Ureter (tissue), 1 donor: ENCODE data around the gene TRAPPC2L. TPM values are rescaled to one million over a fixed set of nuclear protein-coding genes. Genes with fewer than 3 reads are reported as not detected.

Source experiments
- DNase-seq: peaks from one replicate; pipeline ENCODE4 v3.0.0-alpha.2; 2020; ENCODE audit warnings: low spot score
- total RNA-seq: library from RNA; stranded (reverse); gene quantifications from one replicate; pipeline ENCODE4 v1.2.4, GENCODE V29; 2023
- donor health status: DM: yes; HTN: yes; CAD: no.

Gene TRAPPC2L
- total RNA-seq, 1 donor from 2014 or later, result 55.3 TPM

GRCh38 chr16:88859381-88860091 is 2.6 kb downstream of the TRAPPC2L start:
- no peak for DNase-seq

GRCh38 chr16:88861359-88861758 is 4.4 kb downstream of the TRAPPC2L start:
- DNase-seq, result no peak

- no peak for DNase-seq
These were observed 6.0 kb downstream of the TRAPPC2L start for GRCh38 chr16:88862968-88863367.

DNA sequence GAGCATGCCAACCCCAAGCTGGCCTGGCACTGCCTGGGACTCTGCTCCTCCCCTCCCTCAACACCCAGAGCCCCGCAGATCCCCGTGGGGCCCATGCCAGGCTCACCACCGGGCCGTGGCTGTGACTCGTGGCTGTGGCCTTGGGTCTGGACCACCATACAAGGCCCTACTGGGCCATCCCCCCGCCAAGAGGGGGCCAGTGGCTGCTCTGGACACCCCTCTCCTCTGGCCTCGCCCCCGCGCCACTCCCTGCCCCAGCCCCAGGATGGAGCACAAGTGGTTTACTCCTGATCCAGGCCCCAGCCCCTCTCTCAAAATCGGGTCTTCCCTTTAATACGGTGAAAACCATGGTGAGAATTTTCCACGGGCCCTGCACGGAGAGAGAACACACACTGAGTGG is 6.5 kb downstream of the TRAPPC2L start:
- DNase-seq, result no peak

DNA sequence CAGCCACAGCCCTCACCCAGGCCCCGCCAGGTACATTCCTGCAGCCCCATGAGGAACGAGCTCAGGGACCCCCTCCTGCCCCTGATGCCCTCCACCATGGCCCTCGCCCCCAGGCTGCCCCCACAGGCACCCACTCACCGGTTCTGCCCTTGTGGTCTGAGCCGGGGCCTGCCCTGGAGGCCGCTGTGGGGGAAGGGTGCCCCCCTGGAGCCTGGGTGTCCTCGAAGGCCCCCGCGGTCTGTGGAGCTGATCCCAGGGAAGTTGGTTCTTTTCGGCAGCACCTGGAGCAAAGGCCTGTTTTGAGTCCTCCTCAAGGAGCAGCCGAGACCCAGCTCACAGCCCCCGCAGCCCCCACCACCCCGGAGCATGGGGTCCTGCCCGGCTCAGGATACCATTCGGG is 7.2 kb downstream of the TRAPPC2L start:
- DNase-seq, result no peak

DNA sequence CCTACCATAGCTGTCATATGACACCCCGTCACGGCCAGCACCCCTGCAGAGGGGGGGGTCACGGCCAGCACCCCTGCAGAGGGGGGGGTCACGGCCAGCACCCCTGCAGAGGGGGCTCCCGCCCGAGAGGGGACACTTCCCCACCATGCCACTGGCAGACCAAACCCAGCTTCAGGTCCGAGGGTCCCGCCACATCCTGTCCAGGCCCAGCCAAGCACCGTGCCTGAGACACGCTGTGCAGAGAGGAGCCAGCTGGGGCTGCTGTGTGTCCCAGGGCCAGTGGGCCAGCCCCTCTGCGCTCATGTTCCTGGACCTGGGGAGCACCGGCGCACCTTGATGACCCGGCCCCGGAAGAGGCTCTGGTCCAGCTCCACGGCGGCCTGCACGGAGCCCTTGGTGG is 7.6 kb downstream of the TRAPPC2L start:
- no peak for DNase-seq

DNA sequence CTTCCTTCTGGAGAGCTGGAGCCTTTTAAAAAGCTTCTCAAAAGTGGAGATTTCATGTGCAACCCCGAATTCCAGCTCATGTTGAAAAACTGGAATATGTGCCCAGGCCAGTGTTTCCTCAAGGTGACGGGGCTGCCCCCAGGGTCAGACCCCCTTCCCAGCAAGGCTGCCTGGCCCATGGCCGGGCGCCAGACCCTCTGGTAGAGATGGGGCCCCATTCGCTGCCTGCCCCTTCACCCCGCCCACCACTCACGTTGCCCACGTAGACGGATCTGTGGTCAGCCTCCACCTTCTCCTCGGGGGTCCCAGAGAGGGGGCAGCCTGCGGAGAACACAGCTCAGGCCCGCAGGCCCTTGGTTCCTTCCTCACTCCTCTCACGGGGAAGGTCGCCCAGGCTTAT is 8.4 kb downstream of the TRAPPC2L start:
- DNase-seq, result no peak

DNA sequence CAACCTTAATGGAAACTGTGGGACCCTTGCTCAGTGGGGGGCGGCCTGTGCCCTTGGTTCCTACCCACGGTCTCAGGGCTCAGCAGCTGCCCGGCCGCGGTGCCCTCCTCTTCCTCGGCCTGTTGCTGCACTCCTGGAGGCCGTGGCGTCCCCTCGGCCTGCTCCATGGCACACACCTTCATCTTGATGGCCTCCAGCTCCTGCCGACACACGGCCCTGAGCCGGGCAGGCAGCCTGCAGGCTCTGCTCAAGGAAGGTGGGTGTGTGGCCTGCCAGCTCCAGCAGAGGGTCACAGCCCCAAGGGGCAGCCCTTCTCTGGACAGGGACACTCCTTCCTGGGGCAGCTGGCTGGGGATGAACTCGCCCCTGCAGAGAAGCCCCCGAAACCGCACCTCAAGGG is 8.8 kb downstream of the TRAPPC2L start:
- no peak for DNase-seq

- DNase-seq, result no peak
These were observed 9.4 kb downstream of the TRAPPC2L start, which contains the start of gene PABPN1L for GRCh38 chr16:88866151-88866920. TSS of gene PABPN1L (minus strand) at chr16:88866660. CDS start at chr16:88866606, 54 bp downstream.

DNA sequence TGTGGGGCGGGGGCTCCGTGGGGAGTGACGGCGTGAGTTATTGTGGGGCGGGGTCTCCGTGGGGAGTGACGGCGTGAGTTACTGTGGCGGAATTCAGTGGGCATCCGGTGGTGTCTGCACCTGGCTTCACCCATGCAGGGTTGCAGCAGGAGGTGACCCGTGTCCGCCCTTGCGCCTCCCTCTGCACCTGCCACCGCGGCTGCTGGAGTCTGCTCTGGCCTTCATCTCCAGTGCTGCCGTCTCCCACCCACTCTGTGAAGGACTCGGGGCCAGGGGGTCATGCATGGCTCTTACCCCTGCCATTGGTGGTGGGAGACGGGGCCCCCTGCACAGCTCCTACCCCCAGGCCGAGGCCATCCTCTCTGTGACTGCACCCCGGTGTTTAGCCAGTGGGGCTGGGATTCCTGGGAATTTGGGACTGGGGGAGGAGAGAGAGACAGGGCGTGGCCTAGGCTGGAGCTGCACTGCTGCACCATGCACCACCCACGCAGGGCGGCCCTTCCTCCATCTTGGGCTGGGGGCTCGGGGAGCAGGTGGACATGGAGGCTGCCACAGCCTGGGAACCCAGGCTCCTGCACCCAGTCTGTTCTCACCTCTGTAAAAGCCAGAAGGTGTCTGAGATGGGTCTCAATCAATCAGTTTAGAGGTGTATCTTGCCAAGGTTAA is 10.8 kb downstream of the TRAPPC2L start:
- DNase-seq, result no peak

DNA sequence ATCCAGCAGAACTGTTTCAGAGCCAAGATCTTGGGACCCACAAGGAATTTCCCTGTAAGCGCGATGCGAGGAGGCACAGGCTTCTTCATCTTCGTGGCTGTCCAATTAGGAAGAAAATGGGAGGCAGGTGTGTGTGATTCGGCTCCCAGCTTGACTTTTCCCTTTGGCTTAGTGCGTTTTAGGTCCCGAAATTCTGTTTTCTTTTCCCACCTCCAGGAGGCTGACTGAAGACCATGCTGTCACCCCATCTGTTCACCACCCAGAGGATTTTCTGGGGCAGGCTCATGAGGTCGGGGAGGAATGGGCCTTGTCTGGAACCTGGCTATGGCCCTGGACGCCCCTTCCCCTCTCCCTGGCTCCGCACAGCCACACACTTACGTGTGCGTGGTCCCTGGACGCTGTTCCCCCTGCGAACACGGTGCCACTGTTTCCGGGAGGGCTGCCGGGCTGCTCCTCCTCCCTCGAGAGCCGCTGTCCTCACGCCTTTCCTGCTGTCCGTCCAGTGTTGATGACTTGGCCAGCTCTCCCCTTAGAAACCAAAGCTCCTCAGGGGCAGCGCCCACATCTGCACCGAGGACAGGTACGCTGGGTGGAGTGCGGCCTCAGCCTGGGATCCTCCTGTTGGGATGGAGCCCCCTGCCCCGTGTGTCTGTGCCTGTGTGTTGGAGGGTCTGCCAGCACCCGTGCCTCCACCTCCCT is 12.2 kb downstream of the TRAPPC2L start:
- no peak for DNase-seq

GRCh38 chr16:88869673-88869980 is 12.7 kb downstream of the TRAPPC2L start:
- no peak for DNase-seq

- no peak for DNase-seq
These were observed 13.9 kb downstream of the TRAPPC2L start for GRCh38 chr16:88870608-88871348.

DNA sequence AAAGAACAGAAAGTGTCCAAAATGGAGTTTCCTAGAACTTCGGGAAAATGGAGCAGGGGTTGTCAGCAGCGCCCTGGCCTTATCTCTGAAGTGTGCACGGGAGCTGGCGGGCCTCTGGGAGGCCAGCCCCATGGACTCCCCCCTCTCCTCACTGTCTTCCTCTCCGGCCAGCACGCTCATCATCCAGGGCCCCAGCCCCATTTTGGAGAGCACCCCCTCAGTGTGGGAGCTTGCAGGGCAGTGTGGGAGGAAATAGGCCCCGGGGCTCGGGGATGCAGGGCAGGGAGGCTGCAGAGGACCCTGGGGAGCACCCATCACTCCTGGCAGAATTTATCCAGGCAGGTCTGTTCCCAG is 14.4 kb downstream of the TRAPPC2L start:
- no peak for DNase-seq

DNA sequence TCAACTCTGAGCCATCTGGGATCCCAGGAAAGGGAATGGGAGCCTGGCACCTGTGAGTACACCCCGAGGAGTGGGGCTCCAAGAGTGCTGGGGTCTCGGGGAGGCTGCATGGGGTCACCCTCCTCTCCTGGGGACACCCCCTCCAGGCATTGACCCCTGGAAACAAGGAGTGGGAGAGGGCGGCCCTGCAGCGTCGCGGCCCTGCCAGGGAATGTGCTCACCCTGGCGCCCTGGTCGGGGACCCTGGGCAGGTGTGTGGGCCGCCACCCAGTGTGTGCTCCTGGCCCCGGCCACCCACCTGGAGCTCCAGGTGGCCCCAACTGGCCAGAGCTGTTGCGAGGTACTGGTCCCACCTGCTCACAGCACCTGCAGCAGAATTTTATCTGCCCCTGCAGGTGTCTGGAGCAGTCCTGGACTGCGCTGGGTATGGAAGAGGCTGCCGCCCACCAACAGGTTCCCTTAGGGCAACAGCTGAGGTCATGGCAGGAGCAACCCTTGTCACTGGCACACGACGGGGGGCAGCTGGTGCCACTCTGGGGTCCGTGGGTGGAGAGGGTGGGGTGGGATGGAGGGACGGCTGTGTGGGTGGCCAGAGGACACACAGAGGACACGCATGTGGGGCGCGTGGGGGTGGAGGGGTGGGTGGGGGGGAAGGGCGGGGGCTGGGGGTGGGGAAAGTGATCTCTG is 14.9 kb downstream of the TRAPPC2L start:
- no peak for DNase-seq

DNA sequence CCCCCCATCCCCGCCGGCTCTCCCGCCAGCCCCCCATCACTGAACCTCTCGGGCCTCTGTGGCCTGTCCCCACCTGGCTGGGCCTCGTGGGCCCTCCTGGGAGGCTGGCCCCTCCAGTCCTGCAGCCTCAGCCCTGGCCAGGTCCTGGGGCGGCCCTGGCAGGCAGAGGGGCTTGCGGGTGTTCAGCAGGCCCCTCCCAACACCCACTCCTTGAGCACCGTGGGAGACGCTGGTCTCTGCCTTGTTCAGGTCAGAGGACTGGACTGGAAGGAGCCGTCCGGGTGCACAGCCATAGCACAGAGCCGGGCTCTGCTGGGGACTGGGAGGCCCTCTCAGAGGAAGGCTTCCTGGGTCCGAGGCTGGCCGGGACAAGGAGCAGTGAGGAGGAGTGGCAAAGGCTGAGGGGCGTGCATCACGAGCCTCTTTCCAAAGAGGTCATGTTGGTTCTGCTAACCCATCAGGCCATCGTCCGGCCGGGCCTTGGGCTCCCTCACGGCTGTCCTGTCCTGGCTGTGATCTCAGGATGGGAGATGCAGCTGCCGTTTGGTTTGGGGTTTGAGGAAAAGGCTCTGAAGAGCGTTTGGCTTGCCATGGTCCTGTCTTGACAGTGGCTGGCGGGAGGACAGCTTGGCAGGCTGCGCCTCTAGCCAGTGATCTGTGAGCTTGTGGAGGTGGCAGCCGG is 15.9 kb downstream of the TRAPPC2L start:
- no peak for DNase-seq

GRCh38 chr16:88874938-88875599 is 18.1 kb downstream of the TRAPPC2L start:
- no peak for DNase-seq

GRCh38 chr16:88875703-88876234 is 18.8 kb downstream of the TRAPPC2L start:
- DNase-seq, result no peak

GRCh38 chr16:88876942-88877526 is 20.1 kb downstream of the TRAPPC2L start:
- no peak for DNase-seq
